COLO668 (cell line): ENCODE data around the gene PRM3.

Source experiments
- DNase-seq: peaks from one replicate; lab custom pipeline; 2025; ENCODE audit not compliant: unreplicated experiment; lab: John Stamatoyannopoulos, UW

PRM3 gene

DNA sequence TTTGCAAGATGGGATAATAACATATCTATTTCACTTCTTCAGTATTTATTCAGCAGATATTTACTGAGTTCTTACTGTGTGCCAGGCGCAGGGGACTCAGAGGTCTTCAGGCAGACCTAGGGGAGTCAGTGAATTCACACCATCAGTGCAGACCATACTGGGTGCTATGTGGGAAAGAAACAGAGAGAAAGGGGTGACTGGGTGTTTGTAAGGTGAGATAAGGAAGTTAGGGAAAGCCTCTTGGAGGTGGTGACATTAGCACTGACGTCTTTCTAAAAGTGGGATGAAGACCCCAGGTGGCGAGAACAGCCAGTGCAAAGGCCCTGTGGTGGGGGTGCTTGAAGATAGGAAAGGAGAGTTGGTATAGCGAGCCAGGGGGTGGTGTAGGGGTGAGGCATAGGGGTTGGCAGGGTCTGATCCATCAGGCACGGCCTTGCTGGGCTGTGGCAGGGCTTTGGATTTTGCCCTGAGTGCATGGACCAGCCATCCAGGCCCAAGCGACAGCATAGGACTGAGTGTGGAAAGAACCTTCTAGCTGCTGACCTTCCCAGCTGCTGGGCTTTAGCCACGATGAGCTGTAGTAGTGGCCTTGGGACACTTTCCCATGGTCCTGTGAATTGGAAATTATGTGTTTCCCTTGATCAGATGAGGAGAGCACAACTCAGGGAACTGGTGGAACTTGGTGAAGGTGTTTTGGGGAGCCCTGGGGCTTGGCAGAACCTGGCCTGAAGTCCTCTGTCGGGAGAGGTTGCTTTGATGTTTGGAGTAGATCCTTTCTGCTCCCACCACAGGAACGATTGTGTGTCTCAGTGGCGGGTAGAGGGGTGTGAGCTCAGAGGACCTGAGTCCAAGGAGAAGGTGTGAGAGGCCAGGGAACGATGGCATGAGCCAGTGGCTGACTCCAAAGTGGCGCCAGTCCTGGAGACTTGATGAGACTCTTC, 13.5 kb downstream of the PRM3 start:
- no peak for DNase-seq

GRCh38 chr16:11258553-11259492, 14.6 kb downstream of the PRM3 start:
- no peak for DNase-seq

DNA sequence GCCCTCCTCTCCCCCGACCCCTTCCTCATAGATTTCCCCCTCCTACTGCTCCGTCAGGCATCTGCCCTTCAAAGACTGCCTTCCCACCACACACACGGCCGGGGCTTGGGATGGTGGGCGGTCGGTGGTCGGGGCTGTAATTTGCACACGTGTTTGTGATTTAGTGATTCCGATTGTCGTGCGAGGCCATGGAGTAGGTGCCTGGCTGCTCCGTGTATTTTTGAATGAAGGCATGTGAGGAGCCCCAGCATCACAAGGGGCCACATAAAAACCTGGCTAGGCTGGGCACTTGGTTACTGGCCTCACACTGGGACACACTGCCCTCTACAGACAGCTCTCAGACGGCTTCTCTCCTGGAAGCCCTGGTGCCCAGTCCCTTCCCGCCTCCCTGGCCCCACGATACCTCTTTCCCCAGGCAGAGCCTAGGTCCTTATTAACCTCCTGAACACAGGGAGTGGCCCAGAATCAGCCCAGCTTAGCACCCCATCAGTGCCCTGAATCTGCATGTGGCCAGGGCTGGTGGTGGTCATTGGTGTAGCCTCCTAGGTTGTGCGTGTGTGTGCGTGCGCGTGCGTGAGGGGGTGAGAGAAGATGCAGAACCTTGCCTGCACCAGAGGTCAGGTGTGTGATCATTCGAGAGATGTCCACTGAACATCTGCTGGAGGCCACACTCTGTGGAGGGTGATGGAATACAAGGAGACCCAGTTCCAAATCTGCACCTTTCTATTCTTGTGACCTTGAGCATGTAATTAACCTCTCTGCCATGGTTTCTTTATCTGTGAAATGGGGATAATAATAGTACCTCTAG, 16.1 kb downstream of the PRM3 start:
- peak; percentile 79 for DNase-seq

- DNase-seq: peak; percentile 57
These were observed 16.7 kb downstream of the PRM3 start for GRCh38 chr16:11256661-11257130.

DNA sequence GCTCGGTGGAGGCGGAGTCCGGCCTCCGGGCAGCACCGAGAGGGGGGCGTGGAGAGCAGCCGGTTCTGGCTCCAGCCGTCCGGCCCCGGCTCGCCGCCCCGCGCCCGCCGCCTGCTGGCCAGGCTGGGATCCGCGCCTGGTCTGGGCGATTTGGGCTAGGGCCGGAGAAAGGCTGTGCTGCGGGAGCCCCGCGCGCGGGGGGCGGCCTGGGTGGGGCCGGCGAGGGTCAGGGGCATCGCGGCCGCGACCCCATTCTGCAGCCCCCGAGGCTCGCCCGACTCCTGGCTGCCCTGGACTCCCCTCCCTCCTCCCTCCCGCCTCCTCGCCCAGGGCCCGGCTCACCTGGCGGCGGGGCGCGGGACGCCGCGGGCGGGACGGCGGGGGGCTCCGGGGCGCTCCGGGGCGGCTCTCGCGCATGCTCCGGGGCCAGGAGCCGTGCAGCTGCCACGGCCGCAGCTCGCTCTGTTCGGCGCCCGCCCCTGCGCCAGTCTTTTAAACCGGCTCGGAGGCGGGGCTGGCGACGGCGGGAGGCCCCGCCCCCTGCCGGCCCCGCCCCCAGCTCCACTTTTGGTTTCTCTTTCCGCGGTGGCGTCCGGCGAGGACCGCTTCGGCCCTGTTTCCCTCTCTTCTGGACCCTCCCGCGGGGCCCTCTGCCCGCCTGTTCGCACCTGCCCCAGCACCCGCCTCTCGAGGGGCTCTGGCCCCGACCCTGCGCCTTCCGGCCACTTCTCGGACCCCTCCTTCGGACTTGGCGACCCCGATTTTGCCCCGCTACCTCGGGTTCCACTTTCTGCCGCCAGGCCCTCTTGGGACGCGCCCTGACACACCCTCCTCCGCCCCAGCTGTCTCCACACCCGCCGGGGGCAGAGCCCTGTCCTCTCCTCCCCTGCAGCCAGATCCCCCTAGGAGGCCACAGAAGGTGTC, 17.4 kb downstream of the PRM3 start, which contains the start of gene SOCS1:
Gene SOCS1 (minus strand): TSS at position 468 of the 924 bp plus-strand sequence. CDS start 726 bp downstream, outside the sequence.
- peak; percentile 89 for DNase-seq

DNA sequence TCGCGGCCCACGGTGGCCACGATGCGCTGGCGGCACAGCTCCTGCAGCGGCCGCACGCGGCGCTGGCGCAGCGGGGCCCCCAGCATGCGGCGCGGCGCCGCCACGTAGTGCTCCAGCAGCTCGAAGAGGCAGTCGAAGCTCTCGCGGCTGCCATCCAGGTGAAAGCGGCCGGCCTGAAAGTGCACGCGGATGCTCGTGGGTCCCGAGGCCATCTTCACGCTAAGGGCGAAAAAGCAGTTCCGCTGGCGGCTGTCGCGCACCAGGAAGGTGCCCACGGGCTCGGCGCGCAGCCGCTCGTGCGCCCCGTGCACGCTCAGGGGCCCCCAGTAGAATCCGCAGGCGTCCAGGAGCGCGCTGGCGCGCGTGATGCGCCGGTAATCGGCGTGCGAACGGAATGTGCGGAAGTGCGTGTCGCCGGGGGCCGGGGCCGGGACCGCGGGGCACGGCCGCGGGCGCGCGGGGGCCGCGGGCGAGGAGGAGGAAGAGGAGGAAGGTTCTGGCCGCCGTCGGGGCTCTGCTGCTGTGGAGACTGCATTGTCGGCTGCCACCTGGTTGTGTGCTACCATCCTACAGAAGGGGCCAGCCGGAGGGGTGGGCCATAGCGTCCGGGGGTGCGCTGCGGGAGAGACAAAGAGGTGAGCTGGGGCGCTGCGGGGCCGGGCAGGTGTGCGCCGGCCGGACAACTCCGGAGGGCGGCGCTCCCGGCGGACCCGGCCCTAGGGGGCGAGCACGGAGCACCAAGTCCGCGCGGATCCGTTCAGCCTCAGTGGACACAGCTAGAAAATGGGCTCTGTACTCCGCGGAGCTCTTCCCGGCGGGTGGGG, 18.3 kb downstream of the PRM3 start:
- DNase-seq: peak; percentile 82

- no peak for DNase-seq
These were observed 19.2 kb downstream of the PRM3 start for GRCh38 chr16:11253995-11254912.

GRCh38 chr16:11253009-11253994, 20.1 kb downstream of the PRM3 start:
- DNase-seq: no peak

- no peak for DNase-seq
These were observed 20.9 kb downstream of the PRM3 start for GRCh38 chr16:11252482-11252931.

- no peak for DNase-seq
These were observed 21.6 kb downstream of the PRM3 start for GRCh38 chr16:11251525-11252481.

DNA sequence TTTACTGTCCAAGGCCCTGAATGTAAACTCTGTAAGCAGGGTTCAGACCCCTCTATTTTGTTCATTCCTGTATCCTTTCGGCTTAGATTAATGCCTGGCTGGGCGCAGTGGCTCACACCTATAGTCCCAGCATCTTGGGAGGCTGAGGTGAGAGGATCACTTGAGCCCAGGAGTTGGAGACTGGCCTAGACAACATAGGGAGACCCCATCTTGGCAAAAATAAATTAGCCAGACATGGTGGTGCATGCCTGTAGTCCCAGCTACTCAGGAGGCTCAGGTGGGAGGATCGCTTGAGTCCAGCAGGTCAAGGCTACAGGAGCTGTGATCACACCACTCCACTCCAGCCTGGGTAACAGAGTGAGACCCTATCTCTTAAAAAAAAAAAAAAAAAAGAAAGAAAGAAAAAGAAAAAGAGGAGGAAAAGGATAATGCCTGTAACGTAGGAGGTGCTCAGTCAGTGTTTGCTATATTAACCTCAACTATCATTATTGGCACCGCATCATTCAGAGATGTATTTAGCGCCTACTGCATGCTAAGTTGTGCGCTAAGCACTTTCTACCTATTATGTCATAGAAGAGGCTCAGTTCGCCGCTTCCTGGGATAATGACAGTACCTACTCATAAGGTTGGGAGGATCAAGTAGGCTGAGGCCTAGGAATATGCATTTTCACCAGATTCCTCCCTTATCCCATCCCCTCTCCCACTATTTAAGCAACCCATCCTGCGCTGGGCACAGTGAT, 22.5 kb downstream of the PRM3 start:
- DNase-seq: no peak

DNA sequence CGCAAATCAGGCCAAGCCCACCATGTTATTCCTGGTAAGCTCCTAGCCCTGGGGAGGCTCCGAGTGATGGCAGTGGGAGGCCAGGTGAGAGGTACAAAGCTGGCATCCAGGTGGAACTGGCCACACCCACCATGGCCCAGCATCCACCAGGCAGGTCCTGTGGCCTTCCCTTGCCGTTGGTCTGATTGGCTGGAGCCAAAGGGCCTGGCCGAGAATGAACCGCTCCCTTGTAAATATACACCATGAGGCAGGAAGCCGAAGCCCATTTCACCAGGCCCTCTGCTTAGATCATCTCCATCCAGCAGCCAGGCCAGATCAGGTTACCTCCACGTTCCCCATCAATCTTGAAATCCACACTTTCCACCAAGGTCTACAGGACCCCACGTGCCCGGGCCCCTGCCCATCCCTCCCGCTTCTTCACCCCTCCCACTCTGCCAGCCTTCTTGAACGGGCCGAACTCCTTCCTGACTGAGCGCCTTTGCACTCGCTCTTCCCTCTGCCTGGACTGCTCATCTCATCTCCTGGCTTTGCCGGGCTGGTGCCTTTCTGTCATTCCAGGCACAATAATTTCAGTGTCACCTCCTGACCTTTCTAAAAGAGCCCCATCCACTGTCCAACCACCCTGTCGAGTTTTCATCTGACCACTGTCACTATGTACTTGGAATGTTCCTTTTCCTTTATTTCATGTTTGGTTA, 23.2 kb downstream of the PRM3 start:
- DNase-seq: peak; percentile 80

- DNase-seq: no peak
These were observed 24.0 kb downstream of the PRM3 start for GRCh38 chr16:11249233-11250061.
